Measurements from ENCODE around the gene PEMT. TPM values are rescaled to one million over a fixed set of nuclear protein-coding genes. Genes with fewer than 3 reads are reported as not detected.

Gene PEMT
- total and polyA plus RNA-seq, 2 of the 4 experiments (the other 2 are of a cell fraction), result 23.3 to 49.5 TPM

DNA sequence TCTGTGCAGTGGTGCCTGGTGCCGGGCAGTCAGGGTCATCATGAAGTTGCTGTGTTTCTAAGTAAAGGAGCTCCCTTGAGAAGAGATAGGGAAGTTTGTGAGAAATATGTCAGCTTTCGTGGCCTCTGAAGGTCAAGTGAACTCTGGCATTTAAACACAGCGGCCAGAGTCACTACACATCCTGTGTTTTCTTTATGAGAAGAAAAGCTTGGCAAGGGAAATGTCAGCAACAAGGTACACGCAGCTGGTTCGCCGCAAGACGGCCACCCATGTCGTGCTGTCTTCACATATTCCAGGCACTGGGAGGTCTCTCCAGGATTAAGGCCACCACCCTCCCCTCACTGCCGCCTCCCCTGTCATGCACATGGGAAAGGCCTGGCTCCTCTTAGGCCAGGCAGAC, 33.2 kb upstream of the PEMT start:
- no peaks in the 10 kb centered on the region for H3K9me1 ChIP-seq (ENCODE audit: insufficient read depth, low read length)
- H3K4me2 ChIP-seq (ENCODE audit: low read depth, low read length), result no peak overlapping the region
- intact Hi-C loops (cut with micrococcal nuclease) (no loop called here), dilution Hi-C loops (cut with HindIII; ENCODE audit: low sequenced_read_pairs, unreplicated experiment) (no loop called here), in situ Hi-C loops (cut with MboI; ENCODE audit: low sequenced_read_pairs) (loop anchor here (25.0 kb wide), 1 partner anchor 612 kb away; no protein-coding TSS in a partner anchor)
- TF ChIP-seq BHLHE40 (IDR thresholded peaks at IDR 0.05; ENCODE audit: low read depth, low read length), result no peak
- no peak for TF ChIP-seq MAZ (IDR thresholded peaks at IDR 0.05; ENCODE audit: borderline replicate concordance, low read depth, low read length)
- TF ChIP-seq, protein P1, sequence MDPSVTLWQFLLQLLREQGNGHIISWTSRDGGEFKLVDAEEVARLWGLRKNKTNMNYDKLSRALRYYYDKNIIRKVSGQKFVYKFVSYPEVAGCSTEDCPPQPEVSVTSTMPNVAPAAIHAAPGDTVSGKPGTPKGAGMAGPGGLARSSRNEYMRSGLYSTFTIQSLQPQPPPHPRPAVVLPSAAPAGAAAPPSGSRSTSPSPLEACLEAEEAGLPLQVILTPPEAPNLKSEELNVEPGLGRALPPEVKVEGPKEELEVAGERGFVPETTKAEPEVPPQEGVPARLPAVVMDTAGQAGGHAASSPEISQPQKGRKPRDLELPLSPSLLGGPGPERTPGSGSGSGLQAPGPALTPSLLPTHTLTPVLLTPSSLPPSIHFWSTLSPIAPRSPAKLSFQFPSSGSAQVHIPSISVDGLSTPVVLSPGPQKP (IDR thresholded peaks at IDR 0.05; ENCODE audit: borderline replicate concordance, low read depth, low read length), result no peak
- TF ChIP-seq FOS (IDR thresholded peaks at IDR 0.05; ENCODE audit: low read depth, low read length), result no peak
- no peak for TF ChIP-seq MAFK (IDR thresholded peaks at IDR 0.05; ENCODE audit: low read depth, low read length)
- TF ChIP-seq, protein P2, sequence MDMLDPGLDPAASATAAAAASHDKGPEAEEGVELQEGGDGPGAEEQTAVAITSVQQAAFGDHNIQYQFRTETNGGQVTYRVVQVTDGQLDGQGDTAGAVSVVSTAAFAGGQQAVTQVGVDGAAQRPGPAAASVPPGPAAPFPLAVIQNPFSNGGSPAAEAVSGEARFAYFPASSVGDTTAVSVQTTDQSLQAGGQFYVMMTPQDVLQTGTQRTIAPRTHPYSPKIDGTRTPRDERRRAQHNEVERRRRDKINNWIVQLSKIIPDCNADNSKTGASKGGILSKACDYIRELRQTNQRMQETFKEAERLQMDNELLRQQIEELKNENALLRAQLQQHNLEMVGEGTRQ (IDR thresholded peaks at IDR 0.05; ENCODE audit: low read depth, low read length), result no peak
- TF ChIP-seq RFX5 (IDR thresholded peaks at IDR 0.05; ENCODE audit: low read depth, low read length), result no peak
- no peak for TF ChIP-seq MXI1 (IDR thresholded peaks at IDR 0.05; ENCODE audit: borderline replicate concordance, low read depth, low read length)
- TF ChIP-seq POLR2A (IDR thresholded peaks at IDR 0.05; ENCODE audit: low read depth, low read length), result no peak
- H3K79me1 ChIP-seq (ENCODE audit: low read depth in 1 of 2, low read length in 2 of 2), result no peaks in the 10 kb centered on the region
- POLR2A ChIA-PET (ENCODE audit: unreplicated experiment), result no interaction called here
- ATAC-seq (ENCODE audit: low read depth) (0 out of 2 replicates have a peak, but pooled peaks have one; percentile 21), DNase-seq (no peak)
- H4K91ac ChIP-seq (ENCODE audit: insufficient read depth, low read depth, low read length), result no peak overlapping the region
- H2BK15ac ChIP-seq (ENCODE audit: low read depth, low read length), result no peak overlapping the region
- H2AK9ac ChIP-seq (replicated peaks; ENCODE audit: low read depth, low read length, poor library complexity), result no peak overlapping the region
- H4K8ac ChIP-seq (ENCODE audit: low read depth in 2 of 2, low read length in 2 of 2), result no peak overlapping the region
- H3K9me3 ChIP-seq (ENCODE audit: control insufficient read depth, insufficient read depth, low read length), result no peaks in the 10 kb centered on the region
- no peak overlapping the region for H2AFZ ChIP-seq (replicated peaks; ENCODE audit: low read length, poor library complexity)
- H3K18ac ChIP-seq (ENCODE audit: low read depth, low read length), result no peak overlapping the region
- H3K27ac ChIP-seq (ENCODE audit: insufficient read depth, low read length), result no peak overlapping the region
- H3K27me3 ChIP-seq (ENCODE audit: control insufficient read depth, insufficient read depth, low read length), result peaks cover 14% of the 10 kb centered on the region
- H4K5ac ChIP-seq (ENCODE audit: low read depth, low read length), result no peak overlapping the region
- H2AK5ac ChIP-seq (ENCODE audit: low read depth, low read length), result no peak overlapping the region
- CTCF ChIA-PET, result interaction anchor here (0.9 kb wide), 1 partner anchor 11 kb away, joined by 4 read pairs; no protein-coding TSS in a partner anchor
- H3K4me1 ChIP-seq (ENCODE audit: control insufficient read depth, insufficient read depth, low read length), result no peaks in the 10 kb centered on the region
- H3K23ac ChIP-seq (ENCODE audit: low read depth, low read length), result no peak overlapping the region; the same call in 1 of the 2 replicates
- H2BK20ac ChIP-seq (ENCODE audit: low read depth, low read length), result no peak overlapping the region
- no peak overlapping the region for H2BK120ac ChIP-seq (ENCODE audit: low read depth, low read length)
- no peaks in the 10 kb centered on the region for H4K20me1 ChIP-seq (ENCODE audit: insufficient read depth, low read length)
- no peak overlapping the region for H3K9ac ChIP-seq (ENCODE audit: low read depth, low read length)
- no peak overlapping the region for H3K4me3 ChIP-seq (ENCODE audit: insufficient read depth, low read depth, low read length)
- no TSS peak for BruUV-seq (replicated peaks)
- no peak overlapping the region for H2BK5ac ChIP-seq (ENCODE audit: low read depth, low read length, poor library complexity, severe bottlenecking)
- H3K36me3 ChIP-seq (ENCODE audit: control insufficient read depth, insufficient read depth, low read length), result no peaks in the 10 kb centered on the region
- 37% methylated on average over 2 of the region's 9 CpGs; no CpG with 5 or more reads in 1 of the 2 experiments for WGBS, 2 experiments (ENCODE audit: extremely low coverage in 2 of 2, insufficient read length in 1 of 2)
- H3K56ac ChIP-seq (ENCODE audit: extremely low read depth, insufficient read depth, low read length), result no peak overlapping the region
- H3K4ac ChIP-seq (ENCODE audit: low read depth, low read length), result no peak overlapping the region
- no peak overlapping the region for H3K14ac ChIP-seq (replicated peaks; ENCODE audit: low read depth, low read length)

Data from IMR-90 (cell line).